Smooth muscle cell (in vitro differentiated cells): ENCODE measurements around the gene KLHL36. TPM values are rescaled to one million over a fixed set of nuclear protein-coding genes. Genes with fewer than 3 reads are reported as not detected.

ENCODE experiments used
- DNase-seq: peaks from one replicate; lab custom pipeline; 2025; ENCODE audit not compliant: unreplicated experiment; lab: John Stamatoyannopoulos, UW
- H2AFZ ChIP-seq: fragments of 200-600 bp; sonication (generic); 2 replicates; pipeline ENCODE4 v1.6.0; 2016; ENCODE audit warnings: antibody characterized with exemption, low read depth, mild to moderate bottlenecking
- H3F3A ChIP-seq: fragments of 200-600 bp; sonication (generic); 2 replicates; pipeline ENCODE4 v1.6.0; 2017; ENCODE audit warnings: antibody characterized with exemption, low read depth
- H3K27ac ChIP-seq: fragments of 200-600 bp; sonication (generic); 2 replicates; pipeline ENCODE4 v1.5.1; 2016; ENCODE audit warnings: low read depth, mild to moderate bottlenecking
- H3K27me3 ChIP-seq: fragments of 200-600 bp; sonication (generic); 2 replicates; pipeline ENCODE4 v1.6.1; 2016; ENCODE audit warnings: low read depth, mild to moderate bottlenecking
- H3K36me3 ChIP-seq: fragments of 200-600 bp; sonication (generic); 2 replicates; pipeline ENCODE4 v1.5.1; 2016; ENCODE audit warnings: low read depth
- H3K4me1 ChIP-seq: fragments of 200-600 bp; sonication (generic); 2 replicates; pipeline ENCODE4 v1.5.1; 2016; ENCODE audit warnings: low read depth
- H3K4me2 ChIP-seq: fragments of 200-600 bp; sonication (generic); 2 replicates; pipeline ENCODE4 v1.6.0; 2016; ENCODE audit warnings: mild to moderate bottlenecking
- H3K4me3 ChIP-seq: fragments of 200-600 bp; sonication (generic); 2 replicates; pipeline ENCODE4 v1.5.1; 2016; ENCODE audit warnings: mild to moderate bottlenecking
- H3K79me2 ChIP-seq: fragments of 200-600 bp; sonication (generic); 2 replicates; pipeline ENCODE4 v1.6.0; 2016; ENCODE audit warnings: low read depth, mild to moderate bottlenecking
- H3K9ac ChIP-seq: fragments of 200-600 bp; sonication (generic); 2 replicates; pipeline ENCODE4 v1.6.0; 2016; ENCODE audit warnings: low read depth
- H3K9me3 ChIP-seq: fragments of 200-600 bp; sonication (generic); replicated peaks from 2 replicates; pipeline ENCODE4 v1.5.1; 2016; ENCODE audit warnings: low read depth
- H4K20me1 ChIP-seq: fragments of 200-600 bp; sonication (generic); 2 replicates; pipeline ENCODE4 v1.6.0; 2016; ENCODE audit warnings: low read depth
- whole genome bisulfite sequencing: methylation state at CpG from one replicate; pipeline ENCODE4 v1.1.7; 2016; ENCODE audit warnings: low lambda C conversion rate; 5-methylcytosine and 5-hydroxymethylcytosine counted together
- polyA plus RNA-seq: library from polyadenylated mRNA; unstranded; fragments of >200 nt; fragmentation: Nextera tagmentation; extraction: Ambion mirVana; gene quantifications from 2 replicates; pipeline ENCODE4 v1.2.1, GENCODE V29; 2016
- total RNA-seq: library from RNA; depleted of rRNA; stranded (reverse); fragments of >200 nt; gene quantifications from 2 replicates; pipeline ENCODE4 v1.2.3, GENCODE V29; 2014
- TF ChIP-seq, protein P1 (sequence below): fragments of 200-600 bp; sonication (generic); IDR thresholded peaks from 2 replicates; pipeline ENCODE4 v1.5.1; 2017; ENCODE audit warnings: borderline replicate concordance, mild to moderate bottlenecking, antibody characterized with exemption; ENCODE audit not compliant: insufficient read depth, poor library complexity, severe bottlenecking

KLHL36 gene
- total and polyA plus RNA-seq, 2 experiments from 2014 or later, result 18.0 to 35.4 TPM

DNA sequence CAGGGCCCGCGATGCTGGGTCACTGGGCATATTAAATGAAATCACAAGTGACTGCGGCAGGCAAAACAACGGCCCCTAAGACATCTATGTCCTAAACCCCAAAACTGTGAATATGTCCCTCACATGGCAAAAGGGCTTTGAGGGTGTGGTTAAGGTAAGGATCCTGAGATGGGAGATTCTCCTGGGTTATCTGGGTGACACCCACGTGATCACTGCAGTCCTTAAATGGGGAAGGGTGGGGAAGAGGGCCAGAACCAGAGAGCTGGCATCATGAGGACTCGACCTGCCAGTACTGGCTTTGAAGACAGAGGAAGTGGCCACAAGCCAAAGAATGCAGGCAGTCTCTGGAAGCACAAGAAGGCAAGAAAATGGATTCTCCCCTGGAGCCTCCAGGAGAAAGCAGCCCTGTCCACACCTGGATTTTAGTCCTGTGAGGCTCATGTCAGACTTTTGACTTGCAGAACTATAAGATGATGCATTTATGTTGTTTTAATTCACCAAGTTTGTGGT lies 42.9 kb upstream of the KLHL36 start:
- H3K27ac ChIP-seq, result no peak overlapping the region
- peaks cover 62% of the 10 kb centered on the region for H3K79me2 ChIP-seq
- H3K9me3 ChIP-seq, result no peaks in the 10 kb centered on the region
- no peak overlapping the region for H3K4me3 ChIP-seq
- no peak overlapping the region for H3K4me2 ChIP-seq
- no peaks in the 10 kb centered on the region for H3K27me3 ChIP-seq
- H3K9ac ChIP-seq, result no peak overlapping the region
- 95% methylated on average over 6 of the region's 6 CpGs for WGBS
- H3F3A ChIP-seq, result peaks cover 26% of the 10 kb centered on the region
- peaks cover 51% of the 10 kb centered on the region for H4K20me1 ChIP-seq
- peaks cover 19% of the 10 kb centered on the region for H3K4me1 ChIP-seq
- no peak overlapping the region for H2AFZ ChIP-seq
- TF ChIP-seq, protein P1, sequence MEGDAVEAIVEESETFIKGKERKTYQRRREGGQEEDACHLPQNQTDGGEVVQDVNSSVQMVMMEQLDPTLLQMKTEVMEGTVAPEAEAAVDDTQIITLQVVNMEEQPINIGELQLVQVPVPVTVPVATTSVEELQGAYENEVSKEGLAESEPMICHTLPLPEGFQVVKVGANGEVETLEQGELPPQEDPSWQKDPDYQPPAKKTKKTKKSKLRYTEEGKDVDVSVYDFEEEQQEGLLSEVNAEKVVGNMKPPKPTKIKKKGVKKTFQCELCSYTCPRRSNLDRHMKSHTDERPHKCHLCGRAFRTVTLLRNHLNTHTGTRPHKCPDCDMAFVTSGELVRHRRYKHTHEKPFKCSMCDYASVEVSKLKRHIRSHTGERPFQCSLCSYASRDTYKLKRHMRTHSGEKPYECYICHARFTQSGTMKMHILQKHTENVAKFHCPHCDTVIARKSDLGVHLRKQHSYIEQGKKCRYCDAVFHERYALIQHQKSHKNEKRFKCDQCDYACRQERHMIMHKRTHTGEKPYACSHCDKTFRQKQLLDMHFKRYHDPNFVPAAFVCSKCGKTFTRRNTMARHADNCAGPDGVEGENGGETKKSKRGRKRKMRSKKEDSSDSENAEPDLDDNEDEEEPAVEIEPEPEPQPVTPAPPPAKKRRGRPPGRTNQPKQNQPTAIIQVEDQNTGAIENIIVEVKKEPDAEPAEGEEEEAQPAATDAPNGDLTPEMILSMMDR, result no peak
- DNase-seq, result no peak
- no peaks in the 10 kb centered on the region for H3K36me3 ChIP-seq

DNA sequence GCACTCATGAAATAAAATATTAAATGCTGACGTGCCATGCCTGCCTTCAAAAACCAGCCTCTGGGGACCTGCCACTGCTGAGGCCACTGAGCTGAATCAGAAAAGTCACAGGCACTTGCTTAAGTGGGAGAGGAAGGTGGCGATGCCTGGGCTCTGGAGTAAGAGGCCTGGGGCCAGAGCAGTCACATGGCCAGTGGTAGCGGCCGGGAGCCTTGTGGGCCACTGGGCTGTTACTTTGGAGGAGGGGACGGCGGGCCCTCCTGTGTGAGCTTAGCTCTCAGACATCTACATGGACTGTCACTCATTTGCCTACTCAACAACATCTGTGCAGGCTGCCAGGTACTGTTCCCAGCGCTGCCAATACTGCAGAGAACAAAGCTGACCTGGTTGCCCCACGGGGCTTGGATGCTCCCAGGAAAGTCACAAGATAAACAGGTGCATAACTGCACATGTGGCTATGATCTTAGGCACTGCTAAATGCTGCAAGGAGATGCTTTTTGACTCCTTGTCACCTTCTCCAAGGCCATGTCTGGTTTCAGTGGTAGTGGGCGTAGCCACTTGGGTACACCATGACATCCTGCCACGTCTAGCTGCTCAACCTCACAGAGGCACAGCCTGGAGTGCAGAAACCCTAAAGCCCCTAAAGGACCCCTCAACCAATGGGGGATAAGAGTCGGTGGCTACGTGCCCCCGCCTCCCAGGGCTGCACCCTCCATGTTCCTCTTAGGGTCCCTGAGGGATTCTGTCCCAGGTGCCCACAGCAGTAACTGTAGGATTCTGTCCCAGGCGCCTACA lies 42.0 kb upstream of the KLHL36 start:
- no peak overlapping the region for H3K4me3 ChIP-seq
- H4K20me1 ChIP-seq, result peaks cover 56% of the 10 kb centered on the region
- 96% methylated on average over 14 of the region's 14 CpGs for WGBS
- H2AFZ ChIP-seq, result no peak overlapping the region
- no peak overlapping the region for H3K4me2 ChIP-seq
- H3F3A ChIP-seq, result peaks cover 18% of the 10 kb centered on the region
- no peak overlapping the region for H3K27ac ChIP-seq
- no peaks in the 10 kb centered on the region for H3K9me3 ChIP-seq
- no peak overlapping the region for H3K9ac ChIP-seq
- DNase-seq, result no peak
- TF ChIP-seq, protein P1, result no peak
- no peaks in the 10 kb centered on the region for H3K27me3 ChIP-seq
- H3K4me1 ChIP-seq, result peaks cover 11% of the 10 kb centered on the region
- no peaks in the 10 kb centered on the region for H3K36me3 ChIP-seq
- peaks cover 71% of the 10 kb centered on the region for H3K79me2 ChIP-seq

DNA sequence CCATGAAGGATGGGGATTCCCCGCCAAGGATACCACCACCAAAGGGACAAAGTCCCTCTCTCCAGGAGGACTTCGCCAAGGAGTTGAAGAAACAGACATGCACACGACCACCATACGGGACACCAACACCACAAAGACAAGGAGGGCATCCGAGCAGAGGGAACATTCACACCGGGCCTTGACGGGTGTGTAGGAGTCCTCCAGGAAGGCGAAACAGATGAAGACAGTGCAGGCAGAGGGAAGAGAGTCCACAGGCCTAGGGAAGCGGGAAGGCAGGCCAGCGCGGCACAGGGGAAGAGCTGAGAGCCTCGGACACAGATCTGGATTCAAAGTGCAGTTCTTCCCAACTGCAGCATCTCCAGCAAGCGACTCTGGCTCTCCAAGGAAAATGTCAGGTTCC lies 41.2 kb upstream of the KLHL36 start:
- Histone ChIP-seq H3K79me2 (peaks cover 79% of the 10 kb centered on the region), H3F3A (peaks cover 12% of the 10 kb centered on the region), H2AFZ (no peak overlapping the region), H3K9ac (no peak overlapping the region), H3K36me3 (no peaks in the 10 kb centered on the region), H3K4me3 (no peak overlapping the region), H3K4me2 (no peak overlapping the region), H3K9me3 (no peaks in the 10 kb centered on the region), H4K20me1 (peaks cover 52% of the 10 kb centered on the region), H3K27me3 (no peaks in the 10 kb centered on the region), H3K4me1 (peaks cover 7% of the 10 kb centered on the region), H3K27ac (no peak overlapping the region)
- DNase-seq, result no peak
- TF ChIP-seq, protein P1, result no peak
- 98% methylated on average over 13 of the region's 13 CpGs for WGBS
